GM12873 (cell line): Measurements from ENCODE around the gene NACC1.

Experiments used
- TF ChIP-seq, protein P1 (sequence below): IDR thresholded peaks from 2 replicates; pipeline ENCODE4 v1.5.1; 2012; ENCODE audit warnings: low read depth, mild to moderate bottlenecking, moderate library complexity, low read length, control low read depth; ENCODE audit not compliant: insufficient read depth; ENCODE audit errors: missing control alignments

NACC1 gene

DNA sequence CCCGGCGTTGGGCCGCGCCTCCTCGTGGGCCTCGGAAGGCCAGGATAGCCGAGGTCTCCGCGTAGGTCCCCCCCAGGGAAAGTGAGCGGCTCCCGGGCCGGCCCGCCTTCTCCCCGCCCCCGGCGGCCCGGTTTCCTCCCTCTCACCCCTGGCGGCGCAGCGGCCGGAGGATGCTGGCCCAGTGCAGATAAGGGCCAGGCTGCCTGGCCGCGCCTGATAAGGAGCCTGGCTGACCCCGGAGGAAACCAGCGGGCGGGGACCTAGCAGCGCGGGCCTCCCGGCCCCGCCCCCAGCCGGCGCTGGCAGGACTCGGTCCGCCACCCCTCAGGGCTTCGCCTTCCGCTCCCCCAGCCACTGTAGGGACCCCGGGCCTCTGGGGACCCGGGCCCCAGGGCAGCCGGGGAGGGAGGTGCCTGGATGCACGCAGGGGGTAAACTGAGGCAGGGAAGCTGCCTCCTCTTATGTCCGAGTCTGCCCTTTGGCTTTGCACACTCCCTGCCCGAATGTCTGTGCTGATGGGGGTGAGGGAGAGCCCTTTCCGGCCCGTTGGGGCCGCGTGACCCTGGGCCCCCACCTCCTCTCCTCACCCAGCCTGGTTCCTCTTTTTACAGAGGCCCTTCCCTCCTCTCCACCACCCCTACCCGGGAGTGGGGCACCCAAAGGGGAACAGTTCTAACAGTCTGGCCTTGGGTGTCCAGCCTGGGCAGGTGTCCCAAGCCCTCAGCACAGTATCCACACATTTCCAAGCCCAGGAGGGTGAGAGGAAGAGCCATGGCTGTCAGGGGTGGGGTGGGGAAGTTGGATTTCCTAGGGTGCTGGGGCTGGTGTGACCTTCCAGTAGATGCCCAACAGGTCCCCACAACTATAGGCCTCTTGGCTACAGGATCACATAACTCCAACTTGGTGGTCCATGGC is 15.1 kb upstream of the NACC1 start, which contains the start of gene LYL1:
Gene LYL1 (minus strand): TSS at position 193 of the 915 bp plus-strand sequence. CDS start 1,687 bp downstream, outside the sequence.
- TF ChIP-seq, protein P1, sequence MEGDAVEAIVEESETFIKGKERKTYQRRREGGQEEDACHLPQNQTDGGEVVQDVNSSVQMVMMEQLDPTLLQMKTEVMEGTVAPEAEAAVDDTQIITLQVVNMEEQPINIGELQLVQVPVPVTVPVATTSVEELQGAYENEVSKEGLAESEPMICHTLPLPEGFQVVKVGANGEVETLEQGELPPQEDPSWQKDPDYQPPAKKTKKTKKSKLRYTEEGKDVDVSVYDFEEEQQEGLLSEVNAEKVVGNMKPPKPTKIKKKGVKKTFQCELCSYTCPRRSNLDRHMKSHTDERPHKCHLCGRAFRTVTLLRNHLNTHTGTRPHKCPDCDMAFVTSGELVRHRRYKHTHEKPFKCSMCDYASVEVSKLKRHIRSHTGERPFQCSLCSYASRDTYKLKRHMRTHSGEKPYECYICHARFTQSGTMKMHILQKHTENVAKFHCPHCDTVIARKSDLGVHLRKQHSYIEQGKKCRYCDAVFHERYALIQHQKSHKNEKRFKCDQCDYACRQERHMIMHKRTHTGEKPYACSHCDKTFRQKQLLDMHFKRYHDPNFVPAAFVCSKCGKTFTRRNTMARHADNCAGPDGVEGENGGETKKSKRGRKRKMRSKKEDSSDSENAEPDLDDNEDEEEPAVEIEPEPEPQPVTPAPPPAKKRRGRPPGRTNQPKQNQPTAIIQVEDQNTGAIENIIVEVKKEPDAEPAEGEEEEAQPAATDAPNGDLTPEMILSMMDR, result no peak

DNA sequence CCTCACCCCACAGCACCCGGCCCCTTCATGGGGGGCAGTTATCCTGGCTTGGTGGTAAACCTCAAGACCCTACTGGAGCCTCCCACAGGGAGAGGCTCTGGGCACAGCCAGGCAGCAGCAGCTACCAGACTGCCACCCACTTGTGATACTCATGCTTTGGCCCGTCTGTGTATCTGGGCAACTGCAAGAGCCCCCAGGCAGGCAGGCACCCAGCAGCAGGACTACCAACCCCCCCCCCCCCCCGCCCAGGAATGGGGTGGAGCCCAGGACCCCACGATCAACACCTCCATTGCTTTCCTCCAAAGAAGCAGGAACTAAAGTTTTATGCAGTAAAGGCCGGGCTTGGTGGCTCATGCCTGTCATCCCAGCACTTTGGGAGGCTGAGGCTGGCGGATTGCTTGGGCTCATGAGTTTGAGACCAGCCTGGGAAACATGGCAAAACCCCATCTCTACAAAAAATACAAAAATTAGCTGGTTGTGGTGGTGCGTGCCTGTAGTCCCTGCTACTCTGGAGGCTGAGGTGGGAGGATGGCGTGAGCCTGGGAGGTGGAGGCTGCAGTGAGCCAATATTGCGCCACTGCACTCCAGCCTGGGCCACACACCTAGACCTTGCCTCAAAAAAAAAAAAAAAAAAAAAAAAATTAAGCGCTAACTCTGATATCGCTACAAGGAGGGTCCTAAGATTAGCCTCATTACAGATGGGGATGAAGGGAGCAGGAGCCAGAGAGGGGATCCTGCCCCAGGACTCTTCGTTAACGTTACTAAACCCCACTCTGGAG is 14.3 kb upstream of the NACC1 start:
- TF ChIP-seq, protein P1, result no peak

- TF ChIP-seq, protein P1, result peak; percentile 97
Observed at GRCh38 chr19:13104360-13104847, 13.7 kb upstream of the NACC1 start.

DNA sequence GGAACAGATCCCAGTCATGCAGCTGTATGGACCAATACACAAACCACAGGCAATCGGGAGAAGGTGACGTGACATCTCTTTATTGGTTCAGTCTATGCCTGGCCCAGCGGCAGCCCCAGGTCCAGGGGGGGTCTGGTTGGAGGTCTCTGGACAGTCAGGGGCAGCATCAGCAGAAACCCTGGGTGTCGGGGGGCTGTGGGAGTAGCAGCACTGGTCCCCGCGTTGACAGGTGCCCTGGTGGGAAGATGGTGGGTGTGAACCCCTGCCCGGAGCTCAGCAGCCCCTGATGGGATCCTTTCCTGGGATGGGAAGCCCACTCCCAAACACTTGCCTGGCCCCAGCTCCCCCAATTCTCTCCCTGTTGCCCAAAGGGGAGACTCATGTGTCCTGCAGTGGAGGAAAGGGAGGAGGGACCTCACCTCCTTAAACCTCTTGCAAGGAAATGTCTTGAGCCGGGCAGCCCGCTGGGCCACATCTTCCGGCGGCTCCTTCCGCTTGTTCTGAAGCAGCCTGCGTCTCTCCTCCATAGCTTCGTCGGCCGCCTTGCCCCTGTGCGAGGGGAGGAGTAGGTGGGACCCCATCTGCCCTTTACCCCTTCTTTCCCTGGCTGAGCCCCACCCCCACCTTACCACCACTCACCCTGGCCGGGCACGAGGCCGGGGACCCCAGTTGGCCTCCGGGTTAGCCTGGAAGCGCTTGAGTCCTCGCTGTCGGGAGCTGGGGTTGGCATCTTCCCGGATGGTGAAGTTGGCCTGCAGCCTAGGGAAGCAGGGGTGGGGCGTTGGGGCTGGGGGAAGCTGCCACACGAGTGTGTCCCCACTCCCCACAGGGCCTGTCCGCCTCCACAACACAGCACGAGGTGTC is 13.0 kb upstream of the NACC1 start:
- TF ChIP-seq, protein P1, result no peak

DNA sequence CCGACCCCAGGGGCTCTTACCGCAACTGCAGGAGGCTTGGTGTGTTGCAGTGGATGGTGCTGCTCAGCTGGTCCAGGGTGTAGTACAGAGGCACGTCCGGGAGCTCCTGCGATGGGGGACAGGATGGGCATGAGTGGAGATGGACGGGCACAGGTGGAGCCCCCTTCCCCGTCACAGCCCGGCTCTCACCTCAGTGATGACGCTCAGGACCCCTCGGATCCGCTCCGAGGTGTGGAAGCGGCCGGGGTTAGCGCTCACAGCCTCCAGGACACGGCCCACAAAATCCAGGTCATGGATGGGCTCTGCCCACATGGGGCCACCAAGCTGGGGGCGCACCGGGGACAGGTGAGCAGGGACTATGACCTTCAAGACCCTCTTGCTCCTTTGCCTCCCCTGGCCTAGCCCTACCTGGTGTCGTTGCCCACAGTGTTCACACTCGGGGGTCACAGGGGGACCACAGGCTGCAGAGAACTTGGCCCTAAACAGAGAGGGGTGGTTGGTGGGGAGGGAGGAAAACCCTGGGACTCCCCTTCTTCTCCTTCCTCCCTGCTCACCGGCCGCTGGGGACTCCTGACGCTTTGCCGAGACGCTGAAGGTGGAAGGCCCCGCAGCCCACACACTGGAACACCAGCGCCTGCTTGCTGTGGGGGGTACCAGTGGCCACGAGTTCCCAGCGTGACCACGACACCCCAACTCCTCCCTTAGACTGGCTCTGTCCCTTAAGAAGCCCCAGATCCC is 8.5 kb upstream of the NACC1 start:
- TF ChIP-seq, protein P1, result no peak

DNA sequence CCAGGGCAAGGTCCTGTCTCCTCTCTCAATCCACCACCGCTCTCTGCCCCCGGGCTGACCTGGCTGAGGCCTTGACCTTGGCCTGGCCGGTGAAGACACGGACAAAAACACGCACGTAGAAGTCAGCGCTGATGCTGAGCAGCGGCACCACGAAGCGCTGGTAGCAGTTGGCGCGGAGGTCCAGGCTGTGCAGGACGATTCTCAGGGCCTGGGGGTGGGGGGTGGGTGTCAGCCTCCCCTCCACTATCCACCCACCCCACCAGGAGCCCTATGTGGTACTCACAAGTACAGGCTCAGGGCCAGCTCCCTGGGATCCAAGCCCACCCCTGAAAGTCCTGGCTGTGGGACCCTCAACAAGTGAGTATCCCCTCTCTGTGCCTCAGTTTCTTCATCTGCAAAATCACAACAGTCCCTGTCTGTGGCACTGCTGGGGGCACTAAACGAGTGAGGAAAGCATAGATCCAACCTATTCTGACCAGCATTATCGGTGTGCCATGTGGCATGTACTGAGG is 7.9 kb upstream of the NACC1 start:
- TF ChIP-seq, protein P1, result no peak
